SKM-1 treated with dmso at 0.1 percent for 144 hours (cell line): ENCODE data around the gene THBS4.

Source experiments
- DNase-seq: peaks from one replicate; lab custom pipeline; 2025; ENCODE audit not compliant: unreplicated experiment; lab: John Stamatoyannopoulos, UW

THBS4 gene

GRCh38 chr5:80043187-80043586 lies 8.0 kb downstream of the THBS4 start:
- DNase-seq = no peak

GRCh38 chr5:80048084-80048780 lies 13.1 kb downstream of the THBS4 start:
- no peak for DNase-seq

- DNase-seq = no peak
Observed at GRCh38 chr5:80052464-80052863, 17.3 kb downstream of the THBS4 start.

- DNase-seq = no peak
Observed at GRCh38 chr5:80054682-80055081, 19.5 kb downstream of the THBS4 start.

- no peak for DNase-seq
Observed at GRCh38 chr5:80055491-80056170, 20.5 kb downstream of the THBS4 start.

- DNase-seq = no peak
Observed at GRCh38 chr5:80057099-80057498, 22.0 kb downstream of the THBS4 start.

GRCh38 chr5:80057921-80058320 lies 22.8 kb downstream of the THBS4 start:
- DNase-seq = no peak

GRCh38 chr5:80059354-80059980 lies 24.3 kb downstream of the THBS4 start:
- DNase-seq = no peak

- DNase-seq = no peak
Observed at GRCh38 chr5:80060966-80061365, 25.8 kb downstream of the THBS4 start.

- no peak for DNase-seq
Observed at GRCh38 chr5:80061547-80061946, 26.4 kb downstream of the THBS4 start.

GRCh38 chr5:80064124-80064523 lies 29.0 kb downstream of the THBS4 start:
- DNase-seq = no peak

GRCh38 chr5:80067016-80067415 lies 31.9 kb downstream of the THBS4 start:
- peak; percentile 71 for DNase-seq

- DNase-seq = peak; percentile 65
Observed at GRCh38 chr5:80067531-80068245, 32.5 kb downstream of the THBS4 start.

GRCh38 chr5:80068246-80068636 lies 33.1 kb downstream of the THBS4 start:
- no peak for DNase-seq

- DNase-seq = no peak
Observed at GRCh38 chr5:80068775-80069174, 33.6 kb downstream of the THBS4 start.

GRCh38 chr5:80069251-80069800 lies 34.2 kb downstream of the THBS4 start:
- DNase-seq = no peak

GRCh38 chr5:80069918-80070318 lies 34.8 kb downstream of the THBS4 start:
- no peak for DNase-seq

- DNase-seq = peak; percentile 36
Observed at GRCh38 chr5:80070338-80071056, 35.3 kb downstream of the THBS4 start.

- no peak for DNase-seq
Observed at GRCh38 chr5:80071510-80072021, 36.4 kb downstream of the THBS4 start.
